OCI-LY3 (cell line): ENCODE data around the gene RIGI.

Source experiments
- H2AFZ ChIP-seq: fragments of 200-600, 300-600 bp; shearing (Covaris generic); 2 replicates; pipeline ENCODE4 v1.6.0; 2014; ENCODE audit warnings: antibody characterized with exemption, low read depth, low read length
- H3K27ac ChIP-seq: fragments of 200-600, 300-600 bp; sonication (generic); 2 replicates; pipeline ENCODE4 v1.5.1; 2014; ENCODE audit warnings: mild to moderate bottlenecking, low read length, moderate library complexity, mixed read lengths
- H3K27me3 ChIP-seq: fragments of 200-600, 300-600 bp; sonication (generic); 2 replicates; pipeline ENCODE4 v1.6.1; 2014; ENCODE audit warnings: low read depth, low read length, mixed read lengths
- H3K36me3 ChIP-seq: fragments of 200-600, 300-600 bp; sonication (generic); replicated peaks from 2 replicates; pipeline ENCODE3; 2014; ENCODE audit warnings: low read depth, low read length, mixed read lengths
- H3K4me1 ChIP-seq: fragments of 300-600, 200-600 bp; sonication (generic); 2 replicates; pipeline ENCODE4 v1.6.1; 2014; ENCODE audit warnings: low read length, mixed read lengths
- H3K4me2 ChIP-seq: fragments of 200-600, 300-600 bp; sonication (generic); 2 replicates; pipeline ENCODE4 v1.6.1; 2014; ENCODE audit warnings: low read length, mixed read lengths
- H3K4me3 ChIP-seq: fragments of 300-600, 200-600 bp; sonication (generic); 2 replicates; pipeline ENCODE4 v1.5.1; 2014; ENCODE audit warnings: antibody characterized with exemption, mild to moderate bottlenecking, low read length, moderate library complexity
- H3K79me2 ChIP-seq: fragments of 300-600, 200-600 bp; shearing (Covaris generic); 2 replicates; pipeline ENCODE4 v1.6.1; 2014; ENCODE audit warnings: mild to moderate bottlenecking, low read length, mixed read lengths
- H3K9ac ChIP-seq: fragments of 300-600, 200-600 bp; shearing (Covaris generic); 2 replicates; pipeline ENCODE4 v1.6.0; 2014; ENCODE audit warnings: mild to moderate bottlenecking, low read length, moderate library complexity
- H3K9me3 ChIP-seq: fragments of 200-600, 300-600 bp; shearing (Covaris generic); 2 replicates; pipeline ENCODE4 v1.6.1; 2014; ENCODE audit warnings: low read length, mixed read lengths; ENCODE audit not compliant: insufficient read depth
- H4K20me1 ChIP-seq: fragments of 200-600, 300-600 bp; sonication (generic); 2 replicates; pipeline ENCODE4 v1.6.1; 2016; ENCODE audit warnings: low read length, mixed read lengths; ENCODE audit not compliant: insufficient read depth
- EZH2phosphoT487 ChIP-seq: fragments of 200-600 bp; shearing (Covaris generic); IDR thresholded peaks from 2 replicates; pipeline ENCODE4 v1.6.1; 2018; ENCODE audit warnings: antibody characterized with exemption, mixed run types, low read depth
- TF ChIP-seq, protein P1 (sequence below): fragments of 200-600, 300-600 bp; sonication (generic); IDR thresholded peaks from 2 replicates; pipeline ENCODE4 v1.5.1; 2014; ENCODE audit warnings: antibody characterized with exemption, low read length, low read depth

Gene RIGI

DNA sequence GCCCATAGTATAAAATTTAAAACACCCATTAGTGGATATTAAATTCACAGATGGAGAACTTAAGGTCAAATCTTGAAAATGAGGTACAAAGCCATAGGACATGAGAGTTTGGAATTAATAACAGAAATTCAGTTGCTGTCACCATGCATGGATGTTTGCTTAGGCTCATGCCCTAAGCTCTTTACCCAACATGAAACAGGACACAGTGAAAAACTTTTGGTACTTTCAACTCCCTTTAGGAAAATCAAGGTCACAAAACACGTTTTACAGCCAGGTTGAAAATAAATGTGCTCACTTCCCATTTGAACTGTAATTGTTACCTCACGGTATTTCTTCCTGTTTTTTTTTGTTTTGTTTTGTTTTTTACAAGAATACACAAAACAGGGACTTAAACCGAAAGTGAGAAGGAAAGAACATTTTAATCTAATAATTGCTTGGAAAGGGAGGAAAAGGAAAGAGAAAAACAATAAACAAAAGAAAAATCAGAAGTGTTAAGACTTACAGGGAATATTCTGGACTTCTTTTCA, 32.5 kb upstream of the RIGI start:
- TF ChIP-seq EZH2phosphoT487, result no peak
- TF ChIP-seq, protein P1, sequence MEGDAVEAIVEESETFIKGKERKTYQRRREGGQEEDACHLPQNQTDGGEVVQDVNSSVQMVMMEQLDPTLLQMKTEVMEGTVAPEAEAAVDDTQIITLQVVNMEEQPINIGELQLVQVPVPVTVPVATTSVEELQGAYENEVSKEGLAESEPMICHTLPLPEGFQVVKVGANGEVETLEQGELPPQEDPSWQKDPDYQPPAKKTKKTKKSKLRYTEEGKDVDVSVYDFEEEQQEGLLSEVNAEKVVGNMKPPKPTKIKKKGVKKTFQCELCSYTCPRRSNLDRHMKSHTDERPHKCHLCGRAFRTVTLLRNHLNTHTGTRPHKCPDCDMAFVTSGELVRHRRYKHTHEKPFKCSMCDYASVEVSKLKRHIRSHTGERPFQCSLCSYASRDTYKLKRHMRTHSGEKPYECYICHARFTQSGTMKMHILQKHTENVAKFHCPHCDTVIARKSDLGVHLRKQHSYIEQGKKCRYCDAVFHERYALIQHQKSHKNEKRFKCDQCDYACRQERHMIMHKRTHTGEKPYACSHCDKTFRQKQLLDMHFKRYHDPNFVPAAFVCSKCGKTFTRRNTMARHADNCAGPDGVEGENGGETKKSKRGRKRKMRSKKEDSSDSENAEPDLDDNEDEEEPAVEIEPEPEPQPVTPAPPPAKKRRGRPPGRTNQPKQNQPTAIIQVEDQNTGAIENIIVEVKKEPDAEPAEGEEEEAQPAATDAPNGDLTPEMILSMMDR, result no peak
- Histone ChIP-seq H3K9ac (no peak overlapping the region), H3K9me3 (no peaks in the 10 kb centered on the region), H4K20me1 (0 out of 2 replicates have a peak, but pooled peaks cover 5% of the 10 kb centered on the region), H3K27me3 (no peaks in the 10 kb centered on the region), H3K4me2 (no peak overlapping the region), H3K79me2 (peaks cover 9% of the 10 kb centered on the region), H3K4me3 (no peak overlapping the region), H3K36me3 (peaks cover 5% of the 10 kb centered on the region), H3K27ac (no peak overlapping the region), H3K4me1 (peaks cover 4% of the 10 kb centered on the region; the same call in 1 of the 2 replicates), H2AFZ (no peak overlapping the region)

DNA sequence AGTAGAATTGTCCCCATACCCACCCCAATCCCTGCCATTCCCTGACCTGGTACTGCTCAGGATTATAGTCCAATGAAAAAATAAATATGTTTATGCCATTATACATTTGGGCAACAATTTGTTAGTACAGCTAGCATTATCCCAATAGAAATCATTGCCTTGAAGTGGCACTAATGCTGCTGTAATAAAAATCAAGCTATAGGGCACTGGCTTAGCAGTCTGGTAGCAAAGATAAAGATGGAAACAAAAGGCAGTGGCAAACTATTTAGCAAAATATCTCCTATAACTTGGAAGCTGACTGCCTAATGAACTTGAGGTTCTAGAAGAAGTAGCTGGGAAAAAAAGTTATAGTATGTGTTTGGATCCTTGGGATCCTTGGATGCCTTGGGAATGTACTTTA, 28.6 kb upstream of the RIGI start:
- TF ChIP-seq, protein P1, result no peak
- TF ChIP-seq EZH2phosphoT487, result no peak
- H3K27me3 ChIP-seq, result no peaks in the 10 kb centered on the region
- H3K9me3 ChIP-seq, result no peaks in the 10 kb centered on the region
- no peak overlapping the region for H3K4me2 ChIP-seq
- no peak overlapping the region for H2AFZ ChIP-seq
- peaks cover 3% of the 10 kb centered on the region; the same call in 1 of the 2 replicates for H4K20me1 ChIP-seq
- H3K27ac ChIP-seq, result no peak overlapping the region
- H3K9ac ChIP-seq, result no peak overlapping the region
- H3K4me3 ChIP-seq, result no peak overlapping the region
- H3K4me1 ChIP-seq, result peaks cover 8% of the 10 kb centered on the region
- H3K79me2 ChIP-seq, result peaks cover 35% of the 10 kb centered on the region
- peaks cover 5% of the 10 kb centered on the region for H3K36me3 ChIP-seq

GRCh38 chr9:32554107-32554506, 28.1 kb upstream of the RIGI start:
- Histone ChIP-seq H3K9ac (no peak overlapping the region), H3K27ac (no peak overlapping the region), H3K9me3 (no peaks in the 10 kb centered on the region), H3K79me2 (peaks cover 40% of the 10 kb centered on the region), H4K20me1 (peaks cover 3% of the 10 kb centered on the region; the same call in 1 of the 2 replicates), H3K27me3 (no peaks in the 10 kb centered on the region), H3K4me2 (no peak overlapping the region), H2AFZ (no peak overlapping the region), H3K4me3 (no peak overlapping the region), H3K36me3 (peaks cover 5% of the 10 kb centered on the region), H3K4me1 (peaks cover 8% of the 10 kb centered on the region)
- TF ChIP-seq, protein P1, result no peak
- TF ChIP-seq EZH2phosphoT487, result no peak

- peaks cover 4% of the 10 kb centered on the region for H3K4me1 ChIP-seq
- H3K9me3 ChIP-seq, result no peaks in the 10 kb centered on the region
- peak within 1 kb of the TSS; percentile 86 for H3K4me2 ChIP-seq
- peak within 1 kb of the TSS; percentile 69 for H3K27ac ChIP-seq
- H3K79me2 ChIP-seq, result peaks cover 52% of the 10 kb centered on the region
- TF ChIP-seq EZH2phosphoT487, result no peak
- TF ChIP-seq, protein P1, result no peak
- H3K27me3 ChIP-seq, result no peaks in the 10 kb centered on the region
- H3K36me3 ChIP-seq, result no peaks in the 10 kb centered on the region
- H4K20me1 ChIP-seq, result peaks cover 3% of the 10 kb centered on the region; the same call in 1 of the 2 replicates
- peak within 1 kb of the TSS; percentile 81 for H2AFZ ChIP-seq
- peak within 1 kb of the TSS; percentile 87 for H3K4me3 ChIP-seq
- H3K9ac ChIP-seq, result peak within 1 kb of the TSS; percentile 81
These were observed 26.3 kb upstream of the RIGI start, which contains the start of the genes SMIM27 and TOPORS for GRCh38 chr9:32552172-32552872. TSS of gene SMIM27 (plus strand) at chr9:32552327. CDS start at chr9:32552435, 108 bp downstream. TSS of gene TOPORS (minus strand) at chr9:32552586. CDS start at chr9:32552436, 150 bp downstream.
